GM18526 (cell line): ENCODE results near the gene MRM2.

ENCODE experiments used
- POLR2A ChIP-seq: IDR thresholded peaks from 3 replicates; pipeline ENCODE4 v1.6.1; 2011; ENCODE audit not compliant: insufficient read length; ENCODE audit errors: extremely low read depth

Gene MRM2

DNA sequence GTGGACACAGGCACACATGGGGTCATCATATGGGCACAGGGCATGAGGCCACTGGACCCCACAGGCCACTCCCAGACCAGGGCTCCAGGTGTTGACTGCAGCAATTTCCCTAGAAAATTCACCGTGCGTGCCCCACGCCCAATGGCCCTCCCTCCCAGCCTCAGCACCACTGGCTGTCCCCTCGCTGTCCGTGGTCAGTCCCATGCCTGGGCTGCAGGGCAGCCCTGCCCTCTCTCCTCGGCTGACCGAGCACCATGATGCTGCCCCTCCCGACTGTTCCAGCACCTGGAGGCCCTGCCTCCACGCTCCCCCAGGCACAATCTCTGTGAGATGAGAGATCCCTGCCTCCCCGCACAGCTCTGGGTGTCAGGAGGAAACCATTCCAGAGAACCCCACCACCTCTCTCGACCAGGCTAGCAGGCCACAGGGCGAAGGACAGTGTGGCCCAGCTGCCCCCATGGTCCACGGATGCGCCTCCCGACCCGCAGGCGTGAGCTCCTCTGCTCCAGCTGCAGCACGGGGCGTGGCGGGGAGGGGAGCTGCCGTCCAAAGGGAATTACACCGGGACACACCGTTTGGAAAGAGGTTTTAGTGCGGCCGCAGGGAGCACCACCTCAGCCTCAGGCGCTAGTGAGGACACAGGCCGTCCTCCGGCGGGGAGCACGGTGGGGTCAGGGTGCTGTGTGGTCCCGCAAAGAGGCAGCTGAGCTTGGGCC lies 12.6 kb upstream of the MRM2 start:
- no peak for TF ChIP-seq POLR2A

DNA sequence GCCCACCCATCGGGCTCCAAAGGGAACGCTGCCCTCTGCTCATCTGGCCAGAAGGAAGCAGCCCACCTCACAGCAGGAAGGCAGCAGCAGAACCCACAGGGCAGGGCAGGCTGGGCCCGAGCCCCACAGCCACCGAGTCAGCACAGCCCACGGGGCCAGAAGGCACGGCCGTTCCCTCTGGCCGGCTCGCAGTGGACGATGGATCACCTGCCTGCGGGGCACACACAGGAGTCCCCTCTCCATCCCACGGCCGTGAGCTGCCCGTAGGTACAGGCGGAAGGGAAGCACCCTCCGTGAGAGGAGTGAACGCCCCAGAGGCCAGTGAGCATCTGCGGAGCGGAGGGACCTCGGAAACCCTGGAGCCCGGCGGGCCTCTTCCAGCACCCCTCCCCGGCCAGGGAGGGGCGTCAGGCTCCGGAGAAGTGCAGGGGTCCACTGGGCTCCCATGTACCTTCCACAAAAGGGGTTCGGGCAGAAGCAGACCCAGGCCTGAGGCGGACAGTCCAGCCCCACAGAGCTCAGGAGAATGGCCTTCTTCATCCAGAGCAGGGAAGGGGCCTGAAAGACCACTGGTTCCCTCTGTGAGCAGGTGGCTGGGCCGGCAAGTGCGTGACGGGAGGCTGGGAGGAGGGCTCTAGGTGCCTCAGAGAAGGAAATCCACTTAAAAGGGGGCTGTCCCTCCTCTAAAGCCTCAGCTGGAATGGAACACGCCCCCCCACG lies 11.7 kb upstream of the MRM2 start:
- no peak for TF ChIP-seq POLR2A

DNA sequence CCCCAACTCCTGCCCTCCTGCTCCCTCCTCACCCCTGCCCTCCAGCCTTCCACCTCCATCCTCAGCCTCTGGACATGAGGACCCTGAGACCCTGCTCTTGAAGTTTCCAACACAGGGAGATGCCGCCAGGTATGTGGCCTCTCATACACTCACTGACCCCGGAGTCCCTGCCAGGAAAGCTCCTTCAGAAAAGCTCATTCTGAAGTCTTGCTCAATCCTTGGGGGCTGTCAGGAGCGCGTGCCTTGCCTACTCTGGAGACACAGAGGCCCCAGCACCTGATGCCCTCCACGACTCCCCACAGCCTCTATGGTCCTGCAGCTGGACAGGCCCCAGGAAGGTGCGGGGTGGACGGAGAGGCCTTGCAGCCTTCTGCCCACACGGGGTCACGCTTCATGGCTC lies 11.0 kb upstream of the MRM2 start:
- no peak for TF ChIP-seq POLR2A

DNA sequence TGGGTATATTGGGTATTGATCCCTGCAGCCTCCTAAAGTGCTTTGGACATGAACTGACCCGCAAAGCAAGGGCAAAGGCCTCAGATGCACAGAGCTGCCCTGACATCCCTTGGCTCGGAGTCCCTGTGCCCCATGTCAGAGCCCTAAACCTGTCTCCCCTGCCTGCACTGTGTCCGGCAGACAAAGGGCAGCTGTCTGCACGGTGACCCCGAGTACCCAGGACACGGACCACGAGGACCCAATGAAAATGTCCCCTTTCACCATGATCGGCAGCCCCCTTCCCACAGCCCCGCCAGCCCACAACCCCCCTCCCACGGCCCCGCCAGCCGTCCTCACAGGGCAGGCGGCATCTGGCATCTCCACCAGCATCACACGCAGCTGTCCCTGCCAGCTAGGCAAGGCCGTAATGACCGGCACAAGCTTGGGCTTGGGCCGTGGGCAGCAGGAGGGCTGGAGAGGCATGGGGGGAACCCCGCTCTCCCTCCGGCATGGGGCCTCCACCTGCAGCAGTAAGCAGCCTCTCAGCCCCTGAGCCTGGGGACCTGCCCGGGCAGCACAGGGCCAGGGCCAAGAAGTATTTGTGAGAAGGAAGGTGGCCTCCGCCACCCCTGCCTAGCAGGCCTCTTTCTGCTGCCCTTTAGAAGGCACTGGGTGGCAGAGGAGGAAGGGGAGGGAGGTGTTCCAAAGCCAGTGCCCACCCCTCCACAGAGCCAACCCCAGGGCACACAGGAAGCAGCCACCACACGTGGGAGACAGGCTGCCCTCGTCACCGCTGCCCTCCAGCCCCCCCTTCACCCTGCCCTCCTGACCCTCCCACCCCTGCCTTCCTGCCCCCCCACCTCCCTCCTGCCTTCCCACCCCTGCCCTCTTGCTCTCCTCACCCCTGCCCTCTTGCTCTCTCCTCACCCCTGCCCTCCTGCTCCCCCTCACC lies 10.1 kb upstream of the MRM2 start:
- TF ChIP-seq POLR2A, result no peak

DNA sequence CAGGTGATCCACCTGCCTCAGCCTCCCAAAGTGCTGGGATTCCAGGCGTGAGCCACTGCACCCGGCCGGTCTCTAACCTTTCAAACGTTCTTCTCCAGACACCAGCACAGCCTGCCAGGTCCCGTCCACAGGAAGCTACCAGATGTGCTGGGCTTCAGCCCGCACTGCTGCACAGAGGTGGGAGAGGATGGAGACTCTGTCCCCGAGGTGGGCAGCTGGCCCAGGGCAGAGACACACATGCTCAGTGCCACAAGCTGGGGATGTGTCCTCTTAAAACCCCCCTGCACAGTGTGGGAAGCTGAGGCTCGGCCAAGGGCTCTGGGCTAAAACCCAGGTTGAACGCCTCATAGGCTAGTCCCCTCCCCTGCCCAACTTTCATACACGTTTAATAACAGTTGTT lies 9.4 kb upstream of the MRM2 start:
- TF ChIP-seq POLR2A, result no peak

DNA sequence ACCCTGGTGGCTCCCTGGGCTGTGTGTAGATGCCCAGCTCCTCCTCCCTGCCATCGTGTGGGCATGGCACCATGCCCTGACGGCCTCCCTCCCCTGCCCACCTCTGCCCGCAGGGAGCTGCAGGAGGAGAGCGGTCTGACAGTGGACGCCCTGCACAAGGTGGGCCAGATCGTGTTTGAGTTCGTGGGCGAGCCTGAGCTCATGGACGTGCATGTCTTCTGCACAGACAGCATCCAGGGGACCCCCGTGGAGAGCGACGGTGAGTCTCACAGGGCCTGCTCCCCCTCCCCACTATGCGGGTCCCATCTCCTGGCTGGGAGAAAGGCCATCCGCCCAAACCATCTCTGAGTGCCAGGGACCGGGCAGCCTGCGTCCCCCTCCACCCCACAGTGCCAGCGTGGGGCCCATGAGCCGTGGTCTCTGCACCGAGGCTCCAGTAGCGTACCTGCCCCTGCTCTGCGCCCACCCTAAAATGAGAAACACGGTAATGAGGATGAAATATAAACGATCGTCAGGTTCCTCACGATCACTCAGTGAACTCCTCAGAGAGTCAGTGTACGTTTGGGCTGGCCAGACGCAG lies 7.8 kb upstream of the MRM2 start:
- no peak for TF ChIP-seq POLR2A

DNA sequence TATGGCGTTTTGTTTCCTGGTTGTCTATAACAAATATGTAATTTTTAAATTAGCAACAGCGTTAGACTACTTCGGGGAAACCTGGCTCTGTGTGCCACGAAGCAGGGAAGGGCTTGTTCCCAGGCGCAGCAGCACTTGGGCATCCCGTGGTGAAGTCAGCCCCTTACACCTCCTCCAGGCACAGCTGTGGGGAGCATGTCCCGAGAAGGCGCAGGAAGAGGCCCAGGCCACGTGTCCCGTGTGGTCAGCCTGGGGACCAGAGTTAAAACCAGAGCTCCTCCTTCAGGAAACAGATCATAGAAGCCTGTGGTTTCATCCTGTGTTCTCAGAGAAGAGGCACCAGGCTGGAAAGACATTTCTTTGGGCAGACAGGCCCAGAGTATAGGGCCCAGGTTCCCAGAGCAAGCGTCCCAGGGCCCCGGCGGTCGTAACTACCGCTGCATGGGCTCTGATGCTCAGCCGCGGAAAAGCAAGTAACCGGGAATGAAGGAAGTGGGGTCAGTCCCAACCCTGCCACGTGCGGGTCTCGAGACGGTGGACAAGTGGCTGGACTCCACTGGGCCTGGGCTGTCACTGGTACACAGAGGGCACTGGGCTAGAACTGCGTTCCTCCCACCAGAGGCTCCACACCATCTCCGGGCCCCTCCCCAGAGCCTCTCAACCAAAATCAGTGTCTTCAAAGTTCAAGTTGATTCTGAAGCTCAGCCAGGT lies 7.1 kb upstream of the MRM2 start:
- no peak for TF ChIP-seq POLR2A

DNA sequence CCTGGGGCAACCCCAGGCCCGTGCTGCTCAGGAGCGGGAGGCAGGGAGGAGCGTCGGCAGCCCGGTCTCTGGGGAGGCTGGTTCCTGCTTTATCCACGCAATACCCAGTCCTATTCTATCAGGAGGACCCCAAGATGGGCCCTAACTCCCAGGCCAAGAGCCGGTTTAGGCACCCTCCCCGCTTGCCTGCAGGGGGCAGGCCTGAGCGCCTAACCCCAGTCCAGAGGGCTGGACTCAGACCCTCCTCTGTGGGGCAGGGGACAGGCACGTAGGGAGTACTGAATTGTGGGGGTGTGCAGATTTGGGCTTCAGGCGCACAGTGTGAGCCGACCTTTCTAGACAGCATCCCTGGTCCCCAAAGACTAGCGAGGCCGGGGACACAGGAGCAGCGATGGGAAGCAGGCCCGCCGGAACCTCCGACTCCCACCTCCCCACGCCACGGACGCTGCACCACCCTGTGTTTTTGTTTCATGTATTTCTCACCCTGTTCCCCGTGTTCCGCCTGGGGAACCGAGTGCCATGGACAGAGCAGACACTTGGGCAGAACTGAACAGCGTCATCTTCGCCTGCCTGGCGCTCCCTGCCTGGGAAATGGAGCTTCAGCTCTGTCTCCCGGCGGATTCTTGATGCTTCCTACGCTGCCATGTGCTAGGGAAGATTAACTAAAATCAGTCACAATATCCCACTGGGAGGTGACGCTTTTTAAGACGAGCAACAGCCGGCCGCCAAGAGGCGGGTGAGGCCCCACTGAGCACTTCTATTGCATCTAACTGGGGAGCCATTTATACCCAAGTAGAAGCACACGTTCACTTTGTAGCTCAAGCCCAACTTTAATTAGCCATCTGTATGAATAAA lies 5.4 kb upstream of the MRM2 start:
- no peak for TF ChIP-seq POLR2A

DNA sequence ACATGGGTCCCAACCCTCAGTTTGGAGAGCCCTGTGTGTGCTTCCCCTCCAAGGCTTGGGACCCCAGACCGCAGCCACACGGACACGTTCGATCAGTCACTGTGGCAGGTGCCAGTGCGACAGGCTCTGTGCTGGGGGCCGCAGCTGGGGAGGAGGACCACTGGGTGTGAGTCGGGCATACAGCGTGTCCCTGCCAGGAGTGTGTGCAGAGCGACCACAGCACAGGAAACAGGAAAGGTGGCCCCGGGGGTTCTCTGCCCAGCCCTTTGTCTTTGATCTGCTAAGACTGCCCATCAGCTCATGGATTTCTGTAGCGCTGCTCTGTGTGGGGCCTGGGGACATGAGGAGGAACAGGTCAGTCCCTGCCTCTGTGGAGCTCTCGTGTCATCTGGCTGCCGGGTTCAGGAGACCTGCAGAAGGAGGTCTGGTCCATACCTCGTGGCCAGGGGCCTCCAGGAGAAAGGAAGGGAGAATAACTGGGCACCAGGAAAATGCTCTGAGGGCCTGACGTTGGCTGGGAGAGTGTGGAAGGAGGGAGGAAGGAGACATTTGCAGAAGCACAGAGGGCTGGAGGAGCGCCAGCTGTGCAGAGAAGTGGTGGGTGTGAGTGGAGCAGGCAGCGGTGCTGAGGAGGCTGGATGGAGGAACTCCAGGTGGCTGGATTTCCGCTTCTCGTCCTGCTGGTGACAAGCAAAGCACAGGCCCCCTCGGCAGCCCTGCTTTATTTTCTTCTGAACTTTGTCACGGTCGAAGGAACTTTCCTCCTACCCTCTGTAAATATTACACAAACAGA lies 4.1 kb upstream of the MRM2 start:
- TF ChIP-seq POLR2A, result no peak

DNA sequence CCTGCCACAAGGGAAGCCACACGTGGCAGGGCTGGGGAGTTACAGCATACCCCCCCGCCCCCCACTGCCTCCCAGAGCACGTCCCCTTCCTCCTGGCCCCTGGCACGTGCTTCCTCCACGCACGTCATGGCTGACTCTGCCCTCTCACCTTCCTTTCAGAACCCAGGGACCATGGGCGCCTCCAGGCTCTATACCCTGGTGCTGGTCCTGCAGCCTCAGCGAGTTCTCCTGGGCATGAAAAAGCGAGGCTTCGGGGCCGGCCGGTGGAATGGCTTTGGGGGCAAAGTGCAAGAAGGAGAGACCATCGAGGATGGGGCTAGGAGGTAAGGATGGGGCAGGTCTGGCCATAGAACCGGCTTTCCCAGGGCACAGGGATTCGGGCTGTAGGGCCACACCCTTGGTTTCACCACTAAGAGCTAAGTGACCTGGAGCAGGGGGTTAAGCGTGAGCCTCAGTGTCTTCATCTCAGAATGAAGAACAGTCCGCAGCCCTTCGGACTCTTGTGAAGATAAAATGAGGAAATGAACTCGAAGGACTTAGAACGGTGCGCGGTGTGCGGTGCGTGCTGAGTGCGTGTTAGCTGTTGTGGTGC lies 2.5 kb upstream of the MRM2 start:
- no peak for TF ChIP-seq POLR2A

DNA sequence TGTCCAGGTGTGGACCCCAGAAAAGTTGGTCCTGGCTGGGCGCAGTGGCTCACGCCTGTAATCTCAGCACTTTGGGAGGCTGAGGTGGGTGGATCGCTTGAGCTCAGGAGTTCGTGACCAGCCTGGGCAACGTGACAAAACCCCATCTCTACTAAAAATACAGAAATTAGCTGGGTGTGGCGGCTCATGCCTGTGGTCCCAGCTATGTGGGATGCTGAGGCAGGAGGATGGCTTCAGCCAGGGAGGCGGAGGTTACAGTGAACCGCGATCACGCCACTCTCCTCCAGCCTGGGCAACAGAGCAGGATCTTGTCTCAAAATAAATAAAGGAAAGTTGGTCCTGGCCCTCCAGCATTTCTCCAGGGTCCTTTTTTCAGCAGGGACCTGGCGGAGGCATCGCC lies 1.5 kb upstream of the MRM2 start:
- no peak for TF ChIP-seq POLR2A

DNA sequence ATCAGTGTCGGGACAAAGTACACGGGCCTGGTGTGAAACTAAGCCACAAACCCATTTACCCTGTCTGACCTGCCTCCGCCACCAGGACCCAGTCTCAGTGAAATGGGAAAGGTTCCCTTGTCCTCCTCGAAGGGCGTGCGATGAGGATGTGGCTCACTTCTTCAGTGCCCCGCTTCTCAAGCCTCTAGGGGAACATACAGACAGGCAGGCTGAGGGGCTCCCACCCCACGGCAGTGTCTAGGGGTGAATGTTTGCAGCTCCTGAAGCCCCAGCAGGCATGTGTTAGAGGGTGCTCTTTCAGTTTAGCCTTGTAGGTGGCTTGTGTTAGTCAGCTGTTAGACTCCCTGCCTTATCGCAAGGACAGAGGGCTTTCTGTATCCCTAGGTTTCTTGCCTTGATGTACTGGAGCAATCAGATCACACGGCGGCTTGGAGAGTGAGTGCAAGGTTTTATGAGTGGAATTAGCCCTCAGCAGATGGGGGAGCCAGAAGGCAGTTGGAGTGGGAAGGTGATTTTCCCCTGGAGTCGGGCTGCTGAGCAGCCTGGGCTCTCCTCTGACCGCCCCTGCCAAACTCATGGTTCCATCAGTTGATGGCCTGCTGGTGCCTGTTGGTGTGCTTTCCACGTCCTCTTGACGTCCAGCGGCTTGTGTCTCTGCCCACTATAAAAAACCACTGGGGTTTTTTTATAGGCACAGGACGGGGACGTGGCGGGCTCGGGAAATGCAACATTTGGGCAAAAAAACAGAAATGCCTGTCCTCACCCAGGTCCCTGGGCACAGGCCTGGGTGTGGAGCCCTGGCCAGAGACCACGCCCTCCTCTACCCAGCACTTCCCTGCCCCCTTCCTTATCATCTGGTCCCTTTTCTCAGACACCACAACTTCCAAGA lies 780 bp upstream of the MRM2 start:
- no peak for TF ChIP-seq POLR2A
